ENCODE data around the gene BEAN1. TPM values are rescaled to one million over a fixed set of nuclear protein-coding genes. Genes with fewer than 3 reads are reported as not detected.
A peak's percentile ranks its signal among the peaks of the same experiment; 100 is the strongest.
"Not testable (repeated sequence)": the region's sequence is repeated elsewhere in the genome, so short reads cannot be mapped to it uniquely, and the experiment has no call there.

BEAN1 gene
- total RNA-seq, 1 donor from 2014 or later, result 3.3 TPM

DNA sequence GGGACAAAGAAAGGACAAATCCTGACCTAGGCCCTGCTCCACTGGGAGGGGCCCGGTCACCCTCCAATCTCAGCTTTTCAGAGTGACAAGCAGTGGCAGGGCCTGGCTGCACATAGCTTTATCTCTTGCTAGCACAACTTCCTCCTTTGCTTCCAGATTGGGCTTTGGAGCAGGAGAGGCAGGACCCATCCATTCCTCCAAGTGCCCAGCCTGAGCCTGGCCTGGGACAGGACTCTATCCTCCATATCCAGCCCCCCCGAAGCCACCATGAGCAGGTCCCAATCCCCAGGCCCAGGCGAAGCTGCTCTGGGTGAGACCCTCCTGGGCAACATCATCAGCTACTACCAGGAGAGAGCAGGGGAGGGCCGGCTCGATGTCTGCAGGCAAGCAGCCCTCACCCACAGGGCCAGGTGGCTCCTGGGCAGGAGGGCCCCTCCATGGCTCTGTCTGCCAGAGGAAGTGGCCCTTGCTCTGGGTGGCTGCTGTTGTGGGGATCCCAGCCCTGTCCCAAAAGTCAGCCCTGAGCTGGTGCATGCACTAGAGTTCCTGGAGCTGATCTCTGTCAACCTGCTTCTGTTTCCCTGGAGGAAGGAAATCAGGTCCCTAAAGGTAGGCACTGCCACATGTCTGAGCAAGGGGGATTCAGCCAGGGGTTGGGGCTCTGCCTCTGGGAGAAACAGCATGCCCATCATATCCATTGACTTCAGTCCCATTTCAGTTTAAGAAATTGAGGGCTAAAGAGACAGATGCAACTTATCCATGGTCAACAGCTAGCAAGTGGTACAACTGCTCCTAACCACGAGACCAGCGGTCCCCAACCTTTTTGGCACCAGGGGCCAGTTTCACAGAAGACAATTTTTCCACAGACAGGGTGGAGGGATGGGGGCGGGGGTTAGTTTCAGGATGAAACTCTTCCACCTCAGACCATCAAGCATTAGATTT is 64.0 kb downstream of the BEAN1 start:
- peak; percentile 20 for DNase-seq
- ATAC-seq, result no peak

DNA sequence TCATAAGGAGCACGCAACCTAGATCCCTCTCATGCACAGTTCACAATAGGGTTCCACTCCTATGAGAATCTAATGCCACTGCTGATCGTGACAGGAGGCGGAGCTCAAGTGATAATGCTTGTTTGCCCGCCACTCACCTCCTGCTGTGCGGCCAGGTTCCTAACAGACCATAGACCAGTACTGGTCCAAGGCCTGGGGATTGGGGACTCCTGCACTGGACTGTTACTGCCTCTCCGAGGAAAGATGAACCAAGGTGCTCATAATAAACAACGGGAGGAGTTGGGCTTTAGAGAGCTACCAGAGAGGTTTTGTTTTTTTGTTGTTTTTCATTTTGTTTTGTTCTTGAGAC is 64.6 kb downstream of the BEAN1 start:
- no peak for DNase-seq
- intact Hi-C loops (cut with micrococcal nuclease), result no loop called here
- ATAC-seq, result no peak

More for the DNA sequence above, 64.0 kb downstream of the BEAN1 start:
- intact Hi-C loops (cut with micrococcal nuclease), result no loop called here

DNA sequence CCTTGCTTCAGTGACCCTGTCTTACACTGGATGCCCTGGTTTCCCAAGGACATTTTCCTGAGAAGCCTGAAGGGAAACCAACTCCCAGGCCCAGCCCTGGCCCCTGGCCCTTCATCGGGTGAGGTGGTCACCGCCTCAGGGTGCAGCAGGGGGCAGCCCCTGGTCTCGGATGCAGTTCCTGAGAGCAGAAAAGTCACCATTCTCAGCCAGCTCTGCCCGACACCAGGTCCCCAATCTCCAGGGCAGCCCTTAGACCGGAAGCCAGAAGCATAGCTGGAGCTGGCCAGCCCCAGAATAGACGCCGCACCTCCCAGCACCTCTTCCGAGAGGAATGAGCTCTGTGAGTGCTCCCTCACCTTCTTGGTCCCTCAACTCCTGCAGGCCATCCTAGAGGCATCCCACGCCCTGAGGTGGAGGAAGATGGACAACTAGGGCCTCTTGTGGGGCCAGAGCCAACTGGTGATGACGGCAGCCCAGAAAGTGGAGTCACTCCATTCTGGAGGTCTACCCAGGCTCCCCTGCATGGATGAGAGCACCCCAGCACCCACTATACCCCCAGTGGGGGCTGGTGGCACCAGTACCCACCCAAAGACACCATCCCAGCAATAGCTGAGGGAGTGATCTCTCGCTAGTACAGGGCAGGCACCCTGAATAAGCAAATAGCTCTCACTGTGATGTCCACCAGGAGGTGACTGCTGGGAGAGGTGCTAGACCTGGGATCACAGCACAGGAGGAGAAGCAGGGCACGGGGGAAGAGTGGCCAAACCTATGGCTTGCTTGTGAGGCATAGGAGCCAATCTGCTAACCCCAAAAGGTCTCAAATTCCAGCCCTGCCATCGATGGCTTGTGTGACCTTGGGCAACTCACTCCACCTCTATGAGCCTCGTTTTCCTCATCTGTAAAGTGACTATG is 66.7 kb downstream of the BEAN1 start:
- no peak for ATAC-seq
- intact Hi-C loops (cut with micrococcal nuclease), result no loop called here
- DNase-seq, result peak; percentile 3

DNA sequence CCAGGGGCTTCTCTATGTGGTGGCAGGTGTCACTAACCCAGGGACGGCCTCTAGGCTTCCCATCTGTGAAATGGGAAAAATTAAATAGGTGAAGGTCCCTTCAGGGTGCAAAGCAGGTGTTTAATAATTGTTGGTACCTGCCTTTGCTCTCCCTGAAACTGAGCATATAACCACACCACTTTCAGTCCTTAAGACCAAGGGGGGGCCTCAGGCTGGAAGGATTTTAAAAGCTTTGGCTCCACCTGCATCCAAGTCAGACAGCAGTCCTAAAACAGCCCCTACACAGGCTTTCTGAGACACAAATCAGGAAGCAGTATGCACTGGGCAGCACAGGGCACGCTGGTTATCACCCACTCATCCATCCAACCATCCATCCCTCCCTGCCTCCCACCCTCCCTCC is 67.8 kb downstream of the BEAN1 start:
- intact Hi-C loops (cut with micrococcal nuclease), result no loop called here
- DNase-seq, result no peak
- ATAC-seq, result no peak

DNA sequence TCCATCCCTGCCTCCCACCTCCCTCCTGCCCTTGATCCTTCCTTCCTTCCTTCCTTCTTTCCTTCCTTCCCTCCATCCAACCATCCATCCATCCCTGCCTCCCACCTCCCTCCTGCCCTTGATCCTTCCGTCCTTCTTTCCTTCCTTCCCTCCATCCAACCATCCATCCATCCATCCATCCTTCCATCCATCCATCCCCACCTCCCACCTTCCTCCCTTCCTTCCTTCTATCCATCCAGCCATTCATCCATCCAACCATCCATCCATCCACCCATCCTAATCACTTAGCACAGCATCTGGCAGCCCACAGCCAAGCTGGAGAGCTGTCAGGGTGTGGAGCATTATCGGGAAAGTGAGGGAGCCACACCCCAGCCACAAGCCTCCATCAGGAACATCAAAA is 68.3 kb downstream of the BEAN1 start:
- DNase-seq, result no peak
- intact Hi-C loops (cut with micrococcal nuclease), result no loop called here
- ATAC-seq, result no peak

DNA sequence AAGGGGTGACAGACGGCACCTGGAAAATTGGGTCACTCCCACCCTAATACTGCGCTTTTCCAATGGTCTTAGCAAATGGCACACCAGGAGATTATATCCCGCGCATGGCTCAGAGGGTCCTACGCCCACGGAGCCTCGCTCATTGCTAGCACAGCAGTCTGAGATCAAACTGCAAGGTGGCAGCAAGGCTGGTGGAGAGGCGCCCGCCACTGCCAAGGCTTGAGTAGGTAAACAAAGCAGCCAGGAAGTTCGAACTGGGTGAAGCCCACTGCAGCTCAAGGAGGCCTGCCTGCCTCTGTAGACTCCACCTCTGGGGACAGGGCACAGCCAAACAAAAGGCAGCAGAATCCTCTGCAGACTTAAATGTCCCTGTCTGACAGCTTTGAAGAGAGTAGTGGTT is 69.1 kb downstream of the BEAN1 start:
- intact Hi-C loops (cut with micrococcal nuclease); ATAC-seq; DNase-seq: not testable (repeated sequence)

DNA sequence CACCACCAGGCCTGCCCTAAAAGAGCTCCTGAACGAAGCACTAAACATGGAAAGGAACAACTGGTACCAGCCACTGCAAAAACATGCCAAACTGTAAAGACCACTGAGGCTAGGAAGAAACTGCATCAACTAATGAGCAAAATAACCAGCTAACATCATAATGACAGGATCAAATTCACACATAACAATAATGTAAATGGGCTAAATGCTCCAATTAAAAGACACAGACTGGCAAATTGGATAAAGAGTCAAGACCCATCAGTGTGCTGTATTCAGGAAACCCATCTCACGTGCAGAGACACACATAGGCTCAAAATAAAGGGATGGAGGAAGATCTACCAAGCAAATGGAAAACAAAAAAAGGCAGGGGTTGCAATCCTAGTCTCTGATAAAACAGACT is 70.8 kb downstream of the BEAN1 start:
- ATAC-seq; intact Hi-C loops (cut with micrococcal nuclease); DNase-seq: not testable (repeated sequence)

DNA sequence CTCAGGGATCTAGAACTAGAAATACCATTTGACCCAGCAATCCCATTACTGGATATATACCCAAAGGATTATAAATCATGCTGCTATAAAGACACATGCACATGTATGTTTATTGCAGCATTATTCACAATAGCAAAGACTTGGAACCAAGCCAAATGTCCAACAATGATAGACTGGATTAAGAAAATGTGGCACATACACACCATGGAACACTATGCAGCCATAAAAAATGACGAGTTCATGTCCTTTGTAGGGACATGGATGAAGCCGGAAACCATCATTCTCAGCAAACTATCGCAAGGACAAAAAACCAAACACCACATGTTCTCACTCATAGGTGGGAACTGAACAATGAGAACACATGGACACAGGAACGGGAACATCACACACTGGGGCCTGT is 74.5 kb downstream of the BEAN1 start:
- intact Hi-C loops (cut with micrococcal nuclease); DNase-seq; ATAC-seq: not testable (repeated sequence)

DNA sequence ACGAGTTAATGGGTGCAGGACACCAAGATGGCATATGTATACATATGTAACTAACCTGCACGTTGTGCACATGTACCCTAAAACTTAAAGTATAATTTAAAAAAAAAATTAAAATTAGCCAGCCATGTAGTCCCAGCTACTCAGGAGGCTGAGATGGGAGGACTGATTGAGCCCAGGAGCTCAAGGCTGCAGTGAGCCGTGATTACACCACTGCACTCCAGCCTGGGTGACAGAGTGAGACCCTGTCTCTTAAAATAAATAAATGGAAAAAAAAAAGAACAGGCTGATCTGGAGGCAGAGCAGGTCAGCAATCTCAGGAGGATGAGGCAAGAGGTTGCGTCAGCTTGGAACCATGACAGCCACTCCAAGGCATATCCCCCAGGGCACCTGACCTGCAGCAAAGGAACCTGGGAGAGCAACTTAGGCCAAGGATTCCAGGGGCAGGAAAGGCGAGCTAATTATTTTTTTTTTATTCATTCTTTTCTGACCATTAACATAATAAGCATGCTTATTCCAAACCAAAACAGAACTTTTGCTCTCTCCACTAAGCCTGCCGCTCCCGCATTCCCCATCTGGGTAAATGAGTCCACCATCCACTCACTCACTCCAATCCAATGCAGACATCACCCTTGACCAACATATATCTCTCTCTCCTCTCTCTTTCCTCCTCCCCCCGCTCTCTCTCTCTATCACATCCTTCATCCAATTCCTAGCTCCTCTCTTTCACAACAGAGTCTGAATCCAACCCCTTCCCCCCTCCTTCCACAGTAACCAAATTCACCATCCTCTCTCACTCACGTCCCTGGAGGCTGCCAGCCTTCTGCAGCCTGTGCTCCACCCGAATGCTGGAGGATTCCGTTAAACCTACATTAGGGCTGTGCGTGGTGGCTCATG is 75.2 kb downstream of the BEAN1 start:
- peak; percentile 92 for ATAC-seq
- intact Hi-C loops (cut with micrococcal nuclease), result no loop called here

DNA sequence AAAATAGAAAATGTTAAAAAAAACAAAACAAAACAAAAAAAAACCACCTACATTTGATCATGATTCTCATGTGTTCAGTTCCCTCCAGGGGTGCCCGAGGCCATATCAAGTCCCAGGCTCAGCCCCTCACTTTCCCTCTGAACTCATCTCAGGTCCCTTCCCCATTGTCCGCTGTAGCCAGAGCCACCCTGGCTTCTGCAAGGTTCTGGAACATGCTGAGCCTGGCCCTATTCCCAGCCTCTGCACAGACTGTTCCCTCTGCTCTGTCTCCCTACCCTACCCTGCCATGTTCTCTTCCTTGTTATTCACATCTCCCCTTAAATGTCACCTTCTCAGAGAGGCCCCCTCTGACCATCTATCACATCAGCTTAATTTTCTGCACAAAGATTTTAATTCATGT is 75.9 kb downstream of the BEAN1 start:
- intact Hi-C loops (cut with micrococcal nuclease), result no loop called here
- DNase-seq, result peak; percentile 73
- peak; percentile 93 for ATAC-seq

More for the DNA sequence above, 75.2 kb downstream of the BEAN1 start:
- DNase-seq, result peak; percentile 74

DNA sequence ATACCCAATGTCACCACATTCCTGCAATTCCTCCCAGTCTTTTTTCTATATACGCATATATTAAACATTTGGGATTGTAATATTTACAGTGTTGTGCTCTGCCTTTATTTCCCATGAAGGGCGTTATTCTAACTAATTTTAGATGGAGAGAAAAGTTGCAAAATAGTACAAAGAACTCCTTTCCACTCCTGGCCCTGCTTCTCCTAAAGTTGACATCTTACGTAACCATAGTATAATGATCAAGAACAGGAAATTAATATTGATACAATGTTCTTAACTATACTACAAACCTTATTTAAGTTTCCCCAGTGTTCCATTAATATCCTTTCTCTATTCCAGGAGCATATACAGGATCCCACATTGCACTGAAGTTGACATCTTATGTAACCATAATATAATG is 76.5 kb downstream of the BEAN1 start:
- intact Hi-C loops (cut with micrococcal nuclease), result no loop called here
- no peak for DNase-seq
- no peak for ATAC-seq

DNA sequence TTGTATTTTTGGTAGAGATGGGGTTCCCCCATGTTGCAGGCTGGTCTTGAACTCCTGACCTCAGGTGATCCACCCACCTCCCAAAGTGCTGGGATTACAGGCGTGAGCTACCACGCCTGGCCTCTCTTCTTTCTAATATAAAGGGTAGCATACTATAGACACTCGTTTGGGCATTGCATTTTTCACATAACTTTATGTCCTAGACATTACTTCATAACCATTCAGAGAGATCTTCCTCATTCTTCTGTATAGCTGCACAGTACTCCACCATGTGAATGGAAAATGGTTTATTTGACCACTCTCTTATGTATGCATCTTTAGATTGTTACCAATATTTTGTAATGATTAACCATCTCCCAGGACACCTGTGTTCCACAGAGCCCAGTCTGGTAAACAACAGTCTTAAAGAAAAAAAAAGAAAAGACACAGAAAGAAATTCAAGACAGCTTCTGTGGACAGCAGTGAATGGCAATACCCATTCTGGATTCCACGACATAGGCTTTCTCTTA is 80.7 kb downstream of the BEAN1 start:
- DNase-seq, result no peak
- intact Hi-C loops (cut with micrococcal nuclease), result no loop called here
- no peak for ATAC-seq

DNA sequence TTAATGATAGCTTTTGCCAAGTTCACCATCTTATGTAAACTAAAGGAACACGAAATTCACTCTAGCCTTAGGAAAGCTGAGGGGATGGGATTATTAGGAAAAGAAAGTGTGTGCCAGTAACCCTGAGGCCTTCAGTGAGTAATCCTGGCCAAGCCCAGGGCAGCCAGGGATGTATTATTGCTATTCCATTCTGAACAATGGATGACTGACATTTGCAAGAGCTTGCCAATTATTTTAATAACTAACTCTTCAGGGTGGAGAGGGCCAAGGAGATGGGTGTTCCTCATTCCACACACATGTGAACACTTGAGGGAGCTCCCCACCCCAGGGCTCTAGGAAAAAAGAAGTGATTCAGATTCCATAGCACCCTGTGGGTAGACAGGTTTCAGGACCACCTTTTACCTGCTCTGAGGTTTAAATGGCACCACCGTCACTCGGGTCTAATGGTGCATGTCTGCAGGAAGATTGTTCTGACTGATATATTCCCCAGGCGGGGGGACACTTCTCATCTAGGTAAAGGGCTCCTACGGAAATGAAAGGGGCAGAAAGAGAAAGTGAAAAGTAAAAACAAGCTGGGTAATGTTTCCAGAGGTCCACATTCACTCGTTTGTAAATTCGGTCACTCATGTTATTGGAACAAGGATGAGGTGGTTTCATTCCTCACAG is 81.3 kb downstream of the BEAN1 start:
- peak; percentile 21 for ATAC-seq
- DNase-seq, result no peak

DNA sequence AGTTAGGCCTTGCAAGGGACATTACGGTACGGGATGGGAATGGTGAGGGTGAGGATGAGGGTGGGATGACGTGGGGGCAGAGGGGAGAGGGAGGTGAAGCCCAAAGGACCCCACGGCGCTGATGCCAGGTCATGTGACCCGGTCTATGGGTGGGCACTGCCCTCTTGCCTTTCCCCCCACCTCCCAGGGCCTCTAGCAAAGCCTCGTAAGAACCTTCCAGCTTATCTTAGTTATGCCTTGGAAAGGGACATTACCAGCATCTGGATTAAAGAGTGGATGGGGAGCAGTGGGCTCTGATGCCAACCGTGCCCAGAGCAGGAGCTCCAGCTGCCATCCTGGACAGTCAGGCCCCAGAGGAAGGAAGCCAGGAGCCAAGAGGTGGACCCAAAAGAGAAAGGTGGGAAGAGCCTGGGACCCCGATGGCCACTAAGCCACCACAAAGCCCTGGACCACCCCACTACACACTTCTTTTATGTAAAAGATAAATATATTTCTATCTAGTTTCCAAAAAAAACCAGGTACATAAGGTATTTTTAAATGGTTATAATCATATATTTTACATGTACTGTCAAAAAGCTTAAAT is 81.9 kb downstream of the BEAN1 start:
- no peak for ATAC-seq
- no peak for DNase-seq
- intact Hi-C loops (cut with micrococcal nuclease), result no loop called here

More for the DNA sequence above, 81.3 kb downstream of the BEAN1 start:
- intact Hi-C loops (cut with micrococcal nuclease), result no loop called here

DNA sequence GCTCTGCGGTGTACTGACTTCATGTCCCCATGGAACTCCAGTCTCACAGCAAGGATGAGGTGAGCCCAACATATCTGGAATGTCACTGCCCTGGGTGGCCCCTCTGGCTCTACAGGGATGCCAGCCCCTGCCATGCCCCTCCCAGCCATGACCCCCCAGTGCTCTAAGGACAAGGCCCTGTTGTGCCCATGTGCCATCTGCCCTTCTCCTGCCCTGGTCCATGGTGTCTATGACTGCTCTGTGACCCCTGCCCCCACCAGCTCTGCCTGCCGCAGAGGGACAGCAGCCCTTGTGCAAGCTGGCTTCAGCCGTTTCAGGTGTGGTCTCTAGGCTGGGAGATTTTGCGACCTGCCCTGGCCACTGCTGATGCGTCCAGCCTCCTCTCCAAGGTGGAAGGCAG is 82.5 kb downstream of the BEAN1 start:
- ATAC-seq (no peak), DNase-seq (no peak)
- intact Hi-C loops (cut with micrococcal nuclease), result no loop called here

DNA sequence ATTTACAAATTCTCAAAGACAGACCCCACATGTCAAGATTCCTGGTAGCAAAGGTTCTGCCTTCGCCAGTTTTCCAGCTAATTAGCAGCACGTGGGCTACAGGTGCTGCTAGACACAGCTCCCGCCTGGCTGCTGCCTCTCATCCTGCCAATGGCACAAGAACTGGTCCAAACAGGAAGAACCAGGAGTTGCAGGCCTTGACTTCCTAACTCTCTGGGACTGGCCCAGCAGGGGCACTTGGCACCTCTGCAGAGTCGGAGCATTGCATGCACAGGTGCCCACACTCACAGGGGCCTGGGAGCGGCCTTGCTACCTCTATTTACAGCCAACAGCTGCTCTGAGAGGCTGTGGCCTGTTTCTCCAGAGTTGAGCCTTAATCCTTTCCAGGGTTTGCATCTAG is 83.2 kb downstream of the BEAN1 start:
- DNase-seq (no peak), ATAC-seq (no peak)
- intact Hi-C loops (cut with micrococcal nuclease), result no loop called here

DNA sequence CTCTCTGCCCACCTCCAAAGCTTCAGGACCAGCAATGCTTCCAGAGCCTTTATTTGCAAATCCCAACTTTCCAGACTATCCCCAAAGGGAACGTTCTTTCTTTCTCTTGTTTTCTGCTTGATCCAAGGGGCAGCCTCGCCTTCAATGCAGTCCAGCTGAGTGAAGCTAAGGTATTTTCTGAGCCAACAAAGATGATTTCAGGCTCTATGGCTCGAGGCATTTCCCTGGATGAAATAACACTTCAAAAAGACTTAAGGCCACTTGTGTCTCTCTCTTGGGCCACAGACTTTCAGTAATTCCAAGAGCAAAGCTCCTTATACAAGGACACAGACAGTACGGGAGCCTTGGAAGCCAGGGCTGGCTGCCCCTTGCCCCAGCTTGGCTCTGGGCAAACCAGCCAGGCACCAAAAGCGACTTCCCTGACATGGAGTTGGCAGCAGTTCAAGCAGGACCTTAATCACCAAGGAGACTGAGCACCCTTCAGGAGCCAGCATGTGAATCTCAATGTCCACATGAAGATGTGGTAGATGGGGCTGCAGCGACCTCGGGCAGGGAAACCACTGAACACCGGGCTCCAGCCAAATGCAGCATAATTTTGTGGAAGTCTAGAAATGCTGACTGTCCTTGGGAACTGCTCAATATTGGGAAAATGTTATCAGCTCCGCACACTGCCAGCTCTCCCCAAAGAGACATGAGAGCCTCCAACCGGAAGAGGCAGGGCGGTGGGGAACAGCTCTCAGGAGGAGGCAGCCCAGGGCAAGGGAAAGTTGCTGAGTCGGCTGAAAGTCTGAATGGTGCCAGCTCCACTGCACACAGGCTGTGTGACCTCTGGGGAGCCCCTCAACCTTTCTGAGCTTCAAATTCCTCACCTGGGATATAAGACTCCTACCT is 83.9 kb downstream of the BEAN1 start:
- peak; percentile 48 for ATAC-seq
- peak; percentile 58 for DNase-seq
- intact Hi-C loops (cut with micrococcal nuclease), result no loop called here

Data from left ventricle myocardium superior (tissue), 1 donor.